Left ventricle myocardium superior (tissue), 1 donor: Measurements from ENCODE around the gene CXCL11. TPM values are rescaled to one million over a fixed set of nuclear protein-coding genes. Genes with fewer than 3 reads are reported as not detected.
"Not testable (repeated sequence)": the region's sequence is repeated elsewhere in the genome, so short reads cannot be mapped to it uniquely, and the experiment has no call there.

Experiments used
- ATAC-seq: fragments of 200-7000 bp; cut with Tn5 transposase; one replicate; pipeline ENCODE4 v1.9.1; 2020; ENCODE audit warnings: mild to moderate bottlenecking, moderate library complexity
- DNase-seq: peaks from one replicate; pipeline ENCODE4 v3.0.0-alpha.2; 2020
- intact Hi-C: fragments of 100-400 bp; cut with micrococcal nuclease; formaldehyde crosslinking; loops from one replicate; pipeline ENCODE4 v1.11.0; 2022
- long read RNA-seq: library from polyadenylated mRNA; unstranded; transcript quantifications from one replicate; pipeline ENCODE4 v2.0.0, GENCODE V29; 2021
- total RNA-seq: library from RNA; stranded (reverse); fragmentation: NEBNext Ultra II Directional; extraction: Animal tissue kit (Norgen Biotek cat#: 25700); gene quantifications from one replicate; pipeline ENCODE4 v1.2.1, GENCODE V29; 2021
- donor health status: DM: no; HTN: yes; CAD: no; lungs with severe emphysema.

Gene CXCL11
- 0.42 TPM for total RNA-seq
- long read RNA-seq: 0 reads

DNA sequence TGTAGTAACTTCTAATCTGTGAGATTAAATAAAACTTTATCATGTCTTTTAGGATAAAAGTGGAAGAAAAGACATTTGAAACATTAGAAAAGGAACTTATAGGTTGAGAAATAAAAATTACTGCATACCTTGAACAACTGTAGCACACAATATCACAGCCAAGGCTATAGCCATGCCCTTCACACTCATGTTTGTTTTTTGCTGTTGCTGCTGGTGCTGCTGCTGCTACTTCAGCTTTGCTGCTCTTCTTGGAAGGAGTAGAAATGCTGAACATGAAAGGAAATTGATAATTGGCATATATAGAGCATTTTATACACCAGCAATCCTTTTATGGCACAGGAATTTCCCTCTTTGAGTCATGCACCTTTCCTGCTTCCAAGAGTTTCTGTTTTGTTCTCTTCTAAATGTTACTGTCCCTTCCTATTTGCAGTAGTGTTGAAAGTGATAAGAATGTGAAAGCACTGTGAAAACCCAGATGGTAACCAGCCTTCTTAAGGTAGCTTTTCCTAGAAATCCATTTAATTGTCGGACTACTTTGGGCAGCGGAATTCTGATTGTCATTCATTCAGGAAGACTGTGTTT, at the start of gene CXCL11:
Gene CXCL11, minus strand, starts transcription at position 272 of the 582 bp plus-strand sequence. Its CDS starts 83 bp downstream, at position 189.
- ATAC-seq: no peak
- DNase-seq: no peak
- intact Hi-C loops: no loop called here

DNA sequence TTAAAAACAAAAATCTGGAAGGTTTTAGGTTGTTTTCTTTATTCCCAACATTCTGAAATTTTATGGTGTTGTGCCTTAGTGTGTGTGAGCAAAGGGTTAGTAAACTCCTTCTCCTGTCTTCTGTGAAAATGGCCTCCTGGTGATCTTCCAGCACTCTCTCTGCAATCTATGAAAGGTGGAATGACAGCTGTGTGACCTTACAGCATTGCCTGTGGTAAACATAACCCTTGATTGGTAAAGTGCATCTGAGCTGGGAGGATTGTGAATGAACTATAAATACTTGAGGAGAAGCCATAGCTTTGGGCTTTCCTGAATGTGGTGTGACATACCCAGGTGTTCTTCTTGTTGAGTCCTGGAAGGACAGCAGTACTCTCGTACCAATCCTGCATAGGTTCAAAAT, 48.7 kb upstream of the CXCL11 start:
- intact Hi-C loops: no loop called here
- peak; percentile 76 for ATAC-seq
- DNase-seq: no peak

DNA sequence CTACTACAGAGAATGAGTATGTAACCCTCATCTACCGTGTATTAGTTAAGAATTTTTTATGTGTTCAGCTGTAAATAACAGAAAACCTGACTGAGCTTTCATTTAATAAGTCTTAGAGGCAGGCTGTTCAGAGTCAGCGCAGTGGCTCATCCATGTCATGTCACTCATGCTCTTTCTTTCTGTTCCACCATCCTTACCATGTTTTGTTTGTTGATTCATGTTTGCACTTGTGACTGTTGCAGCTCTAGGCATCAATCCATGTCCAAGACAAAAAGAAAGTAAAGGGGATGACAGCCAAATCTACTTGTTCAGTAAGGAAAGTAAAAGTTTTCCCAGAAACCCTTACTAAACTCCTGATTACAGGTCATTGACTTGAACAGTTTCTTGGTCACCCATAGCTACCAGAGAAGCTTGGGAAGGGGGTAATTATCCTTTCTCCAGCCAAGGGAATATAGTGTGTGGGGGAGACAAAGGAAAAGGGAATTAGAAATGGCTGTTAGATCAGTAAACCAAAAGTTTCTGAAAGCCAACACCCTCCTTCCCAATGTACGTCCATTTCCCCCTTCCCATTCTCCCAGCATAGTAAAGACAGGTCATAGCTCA, 47.6 kb upstream of the CXCL11 start:
- ATAC-seq (no peak), DNase-seq (no peak)
- intact Hi-C loops: no loop called here

DNA sequence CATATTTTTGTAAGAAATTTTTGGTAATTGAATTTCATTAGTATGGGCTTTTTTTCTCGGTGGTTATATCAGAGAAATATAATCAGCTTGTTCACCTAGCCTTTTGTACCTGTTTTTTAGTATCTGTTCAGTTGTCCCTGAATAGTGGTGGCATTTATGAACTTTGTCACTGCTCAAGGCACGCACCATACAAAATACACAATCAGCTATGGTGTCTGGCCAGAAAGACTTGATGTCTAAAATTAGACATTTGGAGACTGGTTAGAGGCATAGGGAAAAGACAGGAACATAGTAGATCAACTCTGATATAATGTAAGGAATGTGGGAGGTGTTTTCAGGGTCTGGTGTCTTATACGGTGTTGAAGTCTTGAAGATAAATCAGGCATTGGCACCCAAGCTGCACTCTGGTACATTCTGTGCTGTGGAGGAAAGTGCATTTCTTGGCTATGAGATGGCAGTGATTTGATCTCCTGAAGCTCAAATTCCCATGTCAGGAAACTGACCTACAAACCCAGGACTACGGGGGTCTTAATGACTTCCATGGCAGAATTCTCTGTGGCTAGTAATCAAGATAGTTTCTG, 42.3 kb upstream of the CXCL11 start:
- no peak for DNase-seq
- intact Hi-C loops: no loop called here
- ATAC-seq: peak; percentile 49

DNA sequence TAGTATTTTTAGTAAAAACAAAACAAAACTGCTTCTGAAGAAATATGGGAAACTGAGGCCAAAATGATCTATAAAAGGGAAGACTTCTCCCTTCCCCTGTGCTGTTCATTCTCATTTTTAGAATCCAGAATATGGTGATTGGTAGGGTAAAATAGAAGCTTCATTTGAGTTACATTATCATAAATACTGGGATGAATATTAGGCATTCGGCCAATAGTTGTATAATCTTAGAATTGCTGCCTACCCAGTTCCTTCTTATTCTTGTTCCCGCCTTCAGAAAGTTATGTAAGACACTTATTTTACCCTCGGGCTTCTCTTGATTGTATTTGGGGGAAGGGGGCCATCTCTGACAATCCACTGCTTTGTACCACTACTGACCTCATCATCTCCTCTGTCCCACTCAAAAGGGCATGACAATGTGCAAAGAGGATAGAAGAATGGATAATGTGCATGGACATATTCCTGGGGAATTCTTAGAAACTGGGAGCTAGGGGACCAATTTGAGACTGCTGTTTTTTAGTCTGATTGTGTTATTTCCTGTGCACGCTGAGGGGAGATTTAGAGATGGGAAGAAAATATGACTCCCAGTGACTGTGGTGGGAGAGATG, 39.2 kb upstream of the CXCL11 start:
- no peak for ATAC-seq
- DNase-seq: no peak
- intact Hi-C loops: no loop called here

DNA sequence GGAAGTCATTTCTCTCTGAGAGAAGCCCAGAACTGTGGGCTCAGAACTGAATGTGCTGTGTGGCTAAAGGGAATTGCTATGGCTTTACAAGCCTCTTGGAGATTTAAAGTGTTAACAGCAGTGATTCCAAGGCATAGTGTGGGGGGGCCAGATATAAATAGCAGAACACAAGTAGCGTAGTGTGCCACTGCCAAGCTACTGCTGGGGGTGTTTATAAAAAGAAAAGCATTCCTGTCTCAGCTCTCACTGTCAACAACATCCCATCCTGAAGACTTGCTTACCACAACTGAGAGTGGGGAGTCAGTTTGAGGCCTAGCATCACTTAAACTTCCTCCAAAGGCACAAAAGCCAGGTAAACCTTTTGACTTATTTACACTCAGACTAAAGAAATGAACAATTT, 38.6 kb upstream of the CXCL11 start, which contains the start of gene ART3:
Gene ART3, plus strand, starts transcription at position 242 of the 400 bp plus-strand sequence. CDS start 1,181 bp downstream, outside the sequence.
- no peak for DNase-seq
- ATAC-seq: peak; percentile 96
- intact Hi-C loops: no loop called here

DNA sequence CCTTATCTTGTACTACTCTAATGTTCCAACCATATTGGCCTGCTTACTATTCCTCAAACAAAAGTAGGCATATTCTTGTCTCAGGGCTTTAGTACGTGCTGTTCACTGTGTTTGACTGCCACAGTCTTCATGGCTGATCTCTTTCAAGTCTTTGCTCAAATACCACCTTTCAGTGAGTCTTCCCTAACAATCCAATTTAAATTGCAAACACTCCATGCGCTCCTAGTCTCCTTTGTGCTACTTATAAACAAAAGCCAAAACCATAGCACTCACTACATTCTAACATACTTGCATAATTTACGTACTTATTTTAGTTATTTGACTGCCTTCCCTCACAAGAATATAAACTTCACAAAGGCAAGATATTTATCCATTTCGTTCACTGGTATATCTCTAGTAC, 36.9 kb upstream of the CXCL11 start:
- ATAC-seq (no peak), DNase-seq (no peak)
- intact Hi-C loops: no loop called here

DNA sequence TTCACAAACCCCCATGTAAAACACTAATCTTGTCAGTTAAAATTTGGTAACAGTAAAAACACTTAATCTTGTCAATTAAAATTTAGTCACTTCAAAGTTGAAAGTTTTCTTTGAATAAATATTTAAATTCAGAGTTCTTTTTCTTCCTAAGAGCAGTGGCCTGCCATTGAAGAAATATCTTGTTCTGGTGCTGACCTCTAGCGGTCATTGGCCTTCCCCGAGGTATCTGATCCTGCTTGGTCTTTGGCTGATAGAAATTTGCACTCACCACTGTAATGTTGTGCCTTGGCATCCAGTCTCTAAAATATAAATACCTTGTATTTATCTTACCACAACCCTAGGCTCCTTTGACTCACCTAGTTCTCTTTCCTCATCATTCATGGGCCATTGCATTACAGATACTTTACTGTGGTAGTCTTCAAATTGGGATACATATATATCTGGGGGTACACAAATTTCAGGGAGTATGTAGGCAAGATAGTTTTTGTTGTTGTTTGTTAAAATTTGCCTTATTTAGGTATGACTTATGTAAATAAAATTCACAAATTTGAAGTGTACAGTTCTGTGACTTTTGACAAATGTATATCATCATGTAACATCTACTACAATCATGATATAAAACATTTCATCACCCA, 31.9 kb upstream of the CXCL11 start:
- DNase-seq (peak; percentile 64), ATAC-seq (peak; percentile 84)
- intact Hi-C loops: loop anchor here (2.0 kb wide), 1 partner anchor 73 kb away; no protein-coding TSS in a partner anchor

DNA sequence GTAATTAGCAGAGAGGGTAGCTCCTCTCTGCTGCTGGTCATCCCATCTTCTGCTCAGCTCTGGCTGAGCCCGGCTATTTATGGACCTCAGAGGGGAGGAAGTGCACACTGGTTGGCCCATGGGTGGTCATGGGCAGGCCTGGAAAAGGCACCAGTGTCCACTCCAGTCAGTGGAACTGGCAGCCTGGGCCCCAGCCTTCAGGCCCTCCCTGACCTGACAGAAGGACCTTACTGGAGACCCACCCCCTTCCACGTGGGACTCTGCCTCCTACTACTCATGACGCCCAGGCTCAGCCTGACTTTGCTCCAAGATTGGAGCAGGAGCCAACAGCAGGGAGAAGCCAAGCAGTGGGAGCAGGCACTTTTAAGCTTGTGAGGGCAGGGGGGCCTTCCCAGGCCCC, 30.7 kb upstream of the CXCL11 start:
- intact Hi-C loops: loop anchor here (2.0 kb wide), 1 partner anchor 72 kb away; no protein-coding TSS in a partner anchor
- no peak for DNase-seq

DNA sequence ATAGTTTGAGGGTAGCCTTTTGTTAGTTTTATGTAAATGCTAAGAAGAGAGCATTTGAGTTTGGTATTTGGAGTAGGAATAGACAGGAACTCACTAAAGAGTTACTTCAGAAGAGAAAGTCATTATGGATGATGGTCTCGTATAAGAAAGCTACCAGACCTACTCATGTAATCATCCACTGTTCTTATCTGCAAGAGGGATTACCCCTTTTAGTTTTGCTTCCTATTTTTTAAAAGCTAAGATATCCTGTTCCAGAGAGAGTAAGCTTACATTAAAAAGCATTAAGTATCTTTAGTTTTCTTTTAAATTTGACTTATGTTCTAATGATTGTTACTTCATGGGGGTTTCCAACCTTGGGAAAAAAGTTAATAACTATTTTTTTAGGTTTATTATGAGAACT, 26.1 kb upstream of the CXCL11 start:
- intact Hi-C loops: no loop called here
- DNase-seq (no peak), ATAC-seq (no peak)

More for the DNA sequence above, 30.7 kb upstream of the CXCL11 start:
- ATAC-seq: no peak

DNA sequence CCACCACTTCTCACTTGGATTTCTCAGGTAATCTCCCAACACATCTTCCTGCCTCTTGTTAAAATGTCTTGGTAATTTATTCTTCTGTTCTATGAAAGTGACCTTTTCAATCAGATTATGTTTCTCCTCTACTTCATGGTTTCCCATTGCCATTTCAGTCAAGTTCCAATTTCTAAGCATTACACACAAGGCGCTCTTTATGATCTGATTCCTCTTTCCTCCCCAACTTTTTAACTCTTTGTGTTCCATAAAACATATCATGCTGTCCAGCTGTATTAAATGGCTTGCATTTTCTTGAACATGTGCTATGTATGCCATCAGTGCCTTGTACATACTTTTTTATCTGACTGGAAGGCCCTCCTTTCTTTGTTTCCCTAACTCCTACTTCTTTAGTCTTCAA, 25.6 kb upstream of the CXCL11 start:
- no peak for ATAC-seq
- no peak for DNase-seq
- intact Hi-C loops: no loop called here

DNA sequence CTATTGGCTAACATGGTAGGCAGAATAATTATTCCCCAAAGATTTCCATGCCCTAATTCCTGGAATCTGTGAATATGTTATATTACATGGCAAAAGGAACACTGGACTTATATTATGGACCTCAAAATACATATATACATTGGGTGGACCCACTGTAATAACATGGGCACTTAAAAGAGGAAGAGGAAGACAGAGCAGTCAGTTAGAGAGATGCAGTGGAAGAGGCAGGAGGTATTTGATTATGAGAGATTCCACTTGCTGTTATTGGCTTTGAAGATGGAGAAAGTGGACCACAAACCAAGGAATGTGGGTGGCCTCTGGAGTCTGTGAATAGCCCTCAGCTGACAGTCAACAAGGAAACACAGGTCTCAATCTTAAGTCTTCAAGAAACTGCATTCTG, 24.6 kb upstream of the CXCL11 start:
- intact Hi-C loops: no loop called here
- ATAC-seq (no peak), DNase-seq (no peak)

DNA sequence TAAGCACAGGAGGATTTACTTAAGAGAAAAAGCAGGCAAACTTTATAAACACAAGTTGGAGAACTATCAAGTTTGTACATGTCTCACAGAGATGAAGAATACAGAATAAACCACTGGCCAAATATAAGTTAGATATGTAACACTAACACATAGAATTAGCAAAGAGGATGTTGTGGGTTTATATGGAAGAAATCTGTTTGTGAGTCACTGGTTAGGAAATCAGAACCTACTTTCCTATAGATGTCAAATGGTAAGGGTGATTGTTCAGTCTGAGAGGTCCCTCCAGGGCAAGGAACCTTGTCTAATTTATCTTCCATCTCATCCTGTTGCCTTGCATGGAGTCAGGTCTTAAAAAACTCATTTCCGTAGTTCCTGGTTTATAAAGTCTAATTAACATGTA, 23.9 kb upstream of the CXCL11 start:
- no peak for DNase-seq
- no peak for ATAC-seq
- intact Hi-C loops: no loop called here

DNA sequence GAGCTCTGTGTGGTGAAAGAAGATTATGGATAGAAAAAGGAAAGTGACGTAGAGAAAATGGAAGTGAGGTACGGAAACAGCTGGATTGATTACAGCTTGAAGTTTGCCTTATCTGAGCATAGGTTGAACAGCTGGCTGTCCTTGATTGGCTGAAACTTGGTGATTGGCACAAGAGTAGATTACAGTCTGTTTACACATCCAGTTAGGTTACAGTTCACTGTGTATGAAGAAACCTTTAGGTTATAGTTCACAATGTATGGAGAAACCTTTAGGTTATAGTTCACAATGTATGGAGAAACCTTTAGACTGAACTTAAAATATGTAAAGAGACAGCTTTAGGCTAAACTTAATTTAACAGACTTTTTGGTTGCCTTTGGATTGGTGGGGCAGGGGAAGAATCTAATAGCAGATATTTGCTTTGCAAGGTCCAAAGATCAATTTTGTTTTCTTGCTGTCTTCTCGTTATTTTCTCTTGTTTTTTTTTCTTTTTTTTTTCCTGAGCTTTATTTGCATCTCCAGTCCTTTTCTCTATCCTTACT, 23.1 kb upstream of the CXCL11 start:
- ATAC-seq (no peak), DNase-seq (no peak)
- intact Hi-C loops: no loop called here

DNA sequence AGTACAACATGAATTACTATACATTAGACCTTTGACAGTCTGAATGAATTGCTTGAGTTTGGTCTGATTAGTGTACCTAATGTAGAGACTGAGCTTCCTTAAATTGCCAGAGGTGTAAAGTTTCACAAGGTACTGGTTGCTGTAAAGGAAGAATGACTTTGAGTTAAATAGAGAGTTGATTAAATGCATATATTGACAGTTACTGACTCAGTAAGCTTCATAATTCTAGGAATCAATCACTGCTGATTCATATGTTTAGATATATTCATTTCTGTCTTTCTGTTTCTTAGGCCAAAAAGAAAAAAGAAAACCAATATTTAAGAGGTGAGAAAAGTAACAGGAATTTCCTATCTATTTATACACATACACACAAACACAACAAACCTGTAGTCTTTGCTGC, 22.4 kb upstream of the CXCL11 start:
- intact Hi-C loops: no loop called here
- DNase-seq: no peak
- ATAC-seq: no peak

DNA sequence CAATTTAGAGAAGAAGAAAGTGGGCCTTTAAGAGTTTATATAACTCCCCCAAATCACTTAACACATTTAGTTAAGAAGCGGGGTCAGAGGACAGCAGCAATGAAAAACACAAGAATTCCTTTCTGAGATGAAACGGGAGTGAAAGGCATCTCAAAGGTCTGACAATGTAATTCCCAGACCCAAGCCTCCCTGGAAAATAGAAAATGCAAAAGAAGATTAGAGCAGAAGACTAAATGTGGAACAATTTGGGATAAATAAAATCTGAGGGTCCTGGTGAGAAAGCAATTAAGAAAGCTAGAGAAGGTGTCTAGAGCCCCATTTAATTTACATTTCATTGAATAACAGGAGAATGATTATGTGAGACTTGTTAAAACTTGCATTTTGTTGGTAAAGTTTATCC, 19.6 kb upstream of the CXCL11 start:
- ATAC-seq (no peak), DNase-seq (no peak)
- intact Hi-C loops: no loop called here

DNA sequence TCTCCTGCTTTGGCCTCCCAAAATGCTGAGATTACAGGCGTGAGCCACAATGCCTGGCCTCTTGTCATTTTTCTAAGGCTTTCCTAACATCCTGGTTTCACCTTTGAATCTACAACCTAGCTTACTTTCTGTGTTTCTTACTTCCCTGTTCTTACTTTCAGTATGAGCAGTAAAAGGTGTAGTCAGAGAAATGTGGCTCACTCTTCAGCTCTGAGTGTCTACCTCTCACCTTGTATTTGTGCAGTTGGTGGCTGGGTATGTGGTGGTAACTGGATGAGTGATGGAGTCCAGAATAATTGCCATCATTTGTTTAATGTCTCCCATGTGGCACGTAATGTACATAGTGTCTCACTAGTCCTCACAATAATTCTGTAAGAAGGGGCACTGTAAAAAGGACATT, 19.1 kb upstream of the CXCL11 start:
- intact Hi-C loops: no loop called here
- ATAC-seq (no peak), DNase-seq (no peak)

DNA sequence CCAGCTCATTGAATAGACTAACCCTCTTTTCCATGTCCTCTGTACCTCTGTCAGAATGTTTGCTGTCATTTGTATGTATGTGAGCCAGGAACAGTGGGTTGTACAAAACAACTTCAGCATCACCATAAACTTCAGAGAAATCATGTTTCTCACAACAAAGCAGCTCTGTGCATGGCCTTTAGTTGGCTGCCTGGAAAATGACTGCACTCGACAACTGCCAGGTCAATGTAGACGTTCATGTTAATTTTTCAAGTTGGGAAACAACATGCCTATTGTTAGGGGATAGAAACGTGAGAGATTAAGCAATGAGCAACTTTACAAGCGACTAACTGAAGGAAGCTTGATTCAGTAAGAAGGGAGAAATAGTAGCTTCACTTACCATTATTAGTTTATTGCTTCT, 17.9 kb upstream of the CXCL11 start:
- ATAC-seq (no peak), DNase-seq (no peak)
- intact Hi-C loops: no loop called here

DNA sequence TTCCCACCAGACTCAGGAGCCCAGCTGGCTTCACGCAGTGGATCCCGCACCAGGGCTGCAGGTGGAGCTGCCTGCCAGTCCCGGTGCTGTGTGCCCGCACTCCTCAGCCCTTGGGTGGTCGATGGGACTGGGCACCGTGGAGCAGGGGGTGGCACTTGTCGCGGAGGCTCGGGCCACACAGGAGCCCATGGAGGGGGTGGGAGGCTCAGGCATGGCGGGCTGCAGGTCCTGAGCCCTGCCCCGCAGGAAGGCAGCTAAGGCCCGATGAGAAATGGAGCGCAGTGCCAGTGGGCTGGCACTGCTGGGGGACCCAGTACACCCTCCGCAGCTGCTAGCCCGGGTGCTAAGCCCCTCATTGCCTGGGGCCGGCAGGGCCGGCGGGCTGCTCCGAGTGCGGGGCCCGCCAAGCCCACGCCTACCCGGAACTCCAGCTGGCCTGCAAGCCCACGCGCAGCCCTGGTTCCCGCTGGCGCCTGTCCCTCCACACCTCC, 14.7 kb upstream of the CXCL11 start:
- intact Hi-C loops, DNase-seq, ATAC-seq: not testable (repeated sequence)
